Mesothelial cell of epicardium (in vitro differentiated cells): ENCODE measurements around the gene CPLANE1. TPM values are rescaled to one million over a fixed set of nuclear protein-coding genes. Genes with fewer than 3 reads are reported as not detected.
"Not testable (repeated sequence)": the region's sequence is repeated elsewhere in the genome, so short reads cannot be mapped to it uniquely, and the experiment has no call there.

Experiments
- DNase-seq, 2 experiments: peaks; one replicate each; pipeline ENCODE4 v3.0.0; 2021; ENCODE audit warnings: low spot score in 2 of 2; ENCODE audit not compliant: unreplicated experiment in 2 of 2
- H3K27ac Mint-ChIP-seq: 2 replicates; pipeline ENCODE4 v1.8.0; 2021; ENCODE audit warnings: mixed read lengths
- H3K27me3 Mint-ChIP-seq: 2 replicates; pipeline ENCODE4 v1.8.0; 2021; ENCODE audit warnings: low read depth, mixed read lengths
- H3K36me3 Mint-ChIP-seq: 2 replicates; pipeline ENCODE4 v1.8.0; 2021; ENCODE audit warnings: mixed read lengths
- H3K4me1 Mint-ChIP-seq: 2 replicates; pipeline ENCODE4 v1.8.0; 2021; ENCODE audit warnings: mixed read lengths
- H3K4me3 Mint-ChIP-seq: 2 replicates; pipeline ENCODE4 v1.8.0; 2021; ENCODE audit warnings: mild to moderate bottlenecking, moderate library complexity, mixed read lengths
- H3K9me3 Mint-ChIP-seq: 2 replicates; pipeline ENCODE4 v1.8.0; 2021; ENCODE audit warnings: mixed read lengths
- CTCF ChIP-seq: fragments of 200-600 bp; sonication (generic); IDR thresholded peaks from one replicate; pipeline ENCODE4 v1.5.0; 2021; ENCODE audit warnings: antibody characterized with exemption; ENCODE audit not compliant: unreplicated experiment
- total RNA-seq: library from RNA; stranded (reverse); gene quantifications from 3 replicates; pipeline ENCODE4 v1.2.1, GENCODE V29; 2021

The CPLANE1 gene
- total RNA-seq, 1 donor from 2014 or later: 32.3 TPM

GRCh38 chr5:37136694-37137093 lies 112.5 kb downstream of the CPLANE1 start:
- TF ChIP-seq CTCF: no peak
- H3K9me3 Mint-ChIP-seq: peaks cover 41% of the 10 kb centered on the region
- DNase-seq: no peak
- no peak overlapping the region for H3K4me3 Mint-ChIP-seq
- no peaks in the 10 kb centered on the region for H3K27me3 Mint-ChIP-seq
- no peak overlapping the region for H3K27ac Mint-ChIP-seq
- H3K36me3 Mint-ChIP-seq: peaks cover 74% of the 10 kb centered on the region
- H3K4me1 Mint-ChIP-seq: peaks cover 4% of the 10 kb centered on the region

GRCh38 chr5:37135312-37135711 lies 113.9 kb downstream of the CPLANE1 start:
- DNase-seq, H3K27ac Mint-ChIP-seq, H3K4me3 Mint-ChIP-seq, H3K27me3 Mint-ChIP-seq, H3K4me1 Mint-ChIP-seq: not testable (repeated sequence)
- Mint-ChIP-seq H3K36me3 (peaks cover 73% of the 10 kb centered on the region), H3K9me3 (peaks cover 49% of the 10 kb centered on the region)

GRCh38 chr5:37133939-37134338 lies 115.2 kb downstream of the CPLANE1 start:
- peaks cover 4% of the 10 kb centered on the region for H3K4me1 Mint-ChIP-seq
- DNase-seq: no peak

GRCh38 chr5:37132646-37133045 lies 116.5 kb downstream of the CPLANE1 start:
- no peak for DNase-seq
- Mint-ChIP-seq H3K4me1 (peaks cover 4% of the 10 kb centered on the region), H3K9me3 (peaks cover 59% of the 10 kb centered on the region), H3K27ac (no peak overlapping the region), H3K4me3 (no peak overlapping the region), H3K27me3 (no peaks in the 10 kb centered on the region), H3K36me3 (peaks cover 75% of the 10 kb centered on the region)
- no peak for TF ChIP-seq CTCF

More at GRCh38 chr5:37133939-37134338, 115.2 kb downstream of the CPLANE1 start:
- no peak overlapping the region for H3K4me3 Mint-ChIP-seq
- H3K27ac Mint-ChIP-seq: peak overlapping the region; percentile 54
- peaks cover 82% of the 10 kb centered on the region for H3K36me3 Mint-ChIP-seq
- peaks cover 63% of the 10 kb centered on the region for H3K9me3 Mint-ChIP-seq
- no peaks in the 10 kb centered on the region for H3K27me3 Mint-ChIP-seq
- TF ChIP-seq CTCF: no peak

GRCh38 chr5:37121465-37121864 lies 127.7 kb downstream of the CPLANE1 start:
- H3K27ac Mint-ChIP-seq: no peak overlapping the region
- no peak overlapping the region for H3K4me3 Mint-ChIP-seq
- no peaks in the 10 kb centered on the region for H3K9me3 Mint-ChIP-seq
- peaks cover 34% of the 10 kb centered on the region for H3K36me3 Mint-ChIP-seq
- DNase-seq: no peak
- no peak for TF ChIP-seq CTCF
- H3K4me1 Mint-ChIP-seq: no peaks in the 10 kb centered on the region
- H3K27me3 Mint-ChIP-seq: no peaks in the 10 kb centered on the region

GRCh38 chr5:37121027-37121426 lies 128.1 kb downstream of the CPLANE1 start:
- Mint-ChIP-seq H3K36me3 (peaks cover 35% of the 10 kb centered on the region), H3K9me3 (no peaks in the 10 kb centered on the region), H3K4me3 (no peak overlapping the region), H3K27me3 (no peaks in the 10 kb centered on the region), H3K27ac (no peak overlapping the region), H3K4me1 (no peaks in the 10 kb centered on the region)
- no peak for DNase-seq
- TF ChIP-seq CTCF: no peak
